ENCODE measurements around the gene LRRC74B. TPM values are rescaled to one million over a fixed set of nuclear protein-coding genes. Genes with fewer than 3 reads are reported as not detected.
"Not testable (repeated sequence)": the region's sequence is repeated elsewhere in the genome, so short reads cannot be mapped to it uniquely, and the experiment has no call there.

Gene LRRC74B
- total and polyA plus RNA-seq, 9 donors = 0.02 to 3.0 (median 0.31) TPM; not detected in 3

DNA sequence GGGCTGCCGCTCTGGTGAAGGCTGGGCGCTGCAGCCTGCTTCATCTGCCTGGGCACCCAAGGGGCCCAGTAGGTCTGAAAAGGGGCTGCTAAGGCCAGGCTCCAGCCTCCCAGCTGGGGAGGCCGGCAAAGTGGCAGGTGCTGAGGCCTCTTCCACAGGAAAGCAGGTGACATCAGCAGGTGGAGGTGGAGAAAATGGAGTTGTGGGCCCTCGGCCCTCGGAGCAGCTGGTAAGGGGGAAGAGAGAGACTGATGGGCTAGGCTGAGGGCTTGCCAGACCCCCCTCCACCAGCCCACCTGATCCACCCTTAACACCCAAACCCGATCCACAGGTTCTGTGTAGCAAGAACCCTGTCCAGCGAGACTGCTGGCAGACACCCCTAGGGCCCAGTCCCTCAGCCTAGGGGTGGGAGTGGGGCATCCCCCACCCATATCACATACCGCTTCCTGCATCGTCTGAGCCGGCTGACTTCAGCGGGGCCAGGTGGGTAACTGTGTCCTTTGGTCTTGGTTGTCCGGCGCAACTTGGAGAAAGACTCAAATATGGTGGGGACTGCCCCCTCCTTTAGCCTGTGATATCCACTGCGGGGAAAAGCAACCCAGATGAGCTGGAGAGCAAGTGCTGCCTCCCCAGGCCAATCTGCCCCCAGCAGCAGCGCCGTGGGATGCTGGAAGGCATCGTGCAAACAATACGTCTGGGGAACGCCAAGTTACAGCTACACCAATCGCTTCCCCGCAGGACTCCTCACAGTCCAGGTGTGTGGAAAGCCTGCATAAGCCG, 45.3 kb upstream of the LRRC74B start:
- Histone ChIP-seq H3K36me3 (no peaks in the 10 kb centered on the region), H3K27me3 (no peaks in the 10 kb centered on the region), H3K4me3 (peak overlapping the region; percentile 82), H3K4me1 (ENCODE audit: insufficient read depth) (peaks cover 10% of the 10 kb centered on the region), H3K27ac (peak overlapping the region; percentile 93 to 94), H3K9me3 (no peaks in the 10 kb centered on the region)
- TF ChIP-seq EP300 (IDR thresholded peaks at IDR 0.05) = no peak
- TF ChIP-seq, protein P1, sequence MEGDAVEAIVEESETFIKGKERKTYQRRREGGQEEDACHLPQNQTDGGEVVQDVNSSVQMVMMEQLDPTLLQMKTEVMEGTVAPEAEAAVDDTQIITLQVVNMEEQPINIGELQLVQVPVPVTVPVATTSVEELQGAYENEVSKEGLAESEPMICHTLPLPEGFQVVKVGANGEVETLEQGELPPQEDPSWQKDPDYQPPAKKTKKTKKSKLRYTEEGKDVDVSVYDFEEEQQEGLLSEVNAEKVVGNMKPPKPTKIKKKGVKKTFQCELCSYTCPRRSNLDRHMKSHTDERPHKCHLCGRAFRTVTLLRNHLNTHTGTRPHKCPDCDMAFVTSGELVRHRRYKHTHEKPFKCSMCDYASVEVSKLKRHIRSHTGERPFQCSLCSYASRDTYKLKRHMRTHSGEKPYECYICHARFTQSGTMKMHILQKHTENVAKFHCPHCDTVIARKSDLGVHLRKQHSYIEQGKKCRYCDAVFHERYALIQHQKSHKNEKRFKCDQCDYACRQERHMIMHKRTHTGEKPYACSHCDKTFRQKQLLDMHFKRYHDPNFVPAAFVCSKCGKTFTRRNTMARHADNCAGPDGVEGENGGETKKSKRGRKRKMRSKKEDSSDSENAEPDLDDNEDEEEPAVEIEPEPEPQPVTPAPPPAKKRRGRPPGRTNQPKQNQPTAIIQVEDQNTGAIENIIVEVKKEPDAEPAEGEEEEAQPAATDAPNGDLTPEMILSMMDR (IDR thresholded peaks at IDR 0.05) = no peak
- TF ChIP-seq POLR2A (IDR thresholded peaks at IDR 0.05) = no peak
- intact Hi-C loops (cut with DNase I) = no loop called here
- DNase-seq = no peak
- 28 to 37% (median 34%) methylated on average over 21 to 22 of the region's 22 CpGs for WGBS, 3 donors

DNA sequence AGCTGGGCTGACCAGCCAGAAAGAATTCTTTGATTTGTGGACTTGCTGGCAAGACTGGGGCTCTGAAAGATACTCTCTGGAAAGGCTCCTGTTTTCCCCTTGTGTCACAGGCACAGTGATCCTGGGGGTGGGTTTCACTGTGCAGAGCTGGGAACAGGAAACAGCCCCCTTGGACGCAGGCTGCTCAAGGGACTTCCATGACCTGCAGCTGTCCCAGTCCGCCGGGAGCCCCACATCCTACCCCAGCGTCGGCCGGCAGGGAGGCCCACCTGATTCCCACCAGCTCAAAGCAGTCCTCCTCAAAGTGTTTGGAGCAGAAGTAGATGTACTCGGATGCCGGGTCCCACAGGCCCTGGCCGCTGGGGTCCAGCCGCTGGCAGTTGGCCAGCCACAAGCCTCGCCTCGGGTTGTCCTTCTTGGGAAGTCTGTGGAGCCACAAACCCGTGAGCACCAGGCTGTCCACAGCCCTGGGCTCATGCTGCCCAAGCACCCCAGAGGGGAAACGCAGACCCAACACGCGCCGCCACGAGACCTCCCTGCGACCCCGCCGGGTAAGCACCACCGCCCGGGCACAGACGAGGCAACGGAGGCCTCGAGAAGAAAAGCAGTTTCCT, 44.7 kb upstream of the LRRC74B start:
- 0 to 2% (median 1%) methylated on average over 23 to 26 of the region's 26 CpGs for WGBS, 3 donors
- TF ChIP-seq, protein P1 (IDR thresholded peaks at IDR 0.05) = peak in 1 of 3 donors; percentile 11
- TF ChIP-seq POLR2A (IDR thresholded peaks at IDR 0.05) = no peak

GRCh38 chr22:21001601-21002325, 44.0 kb upstream of the LRRC74B start, which contains the start of gene THAP7:
Gene THAP7 (minus strand): TSS chr22:21002118. CDS start chr22:21001911, 207 bp downstream.
- intact Hi-C loops (cut with DNase I) = no loop called here
- TF ChIP-seq EP300 (IDR thresholded peaks at IDR 0.05) (no peak), POLR2A (IDR thresholded peaks at IDR 0.05) (peak; percentile 80)
- TF ChIP-seq, protein P1 (IDR thresholded peaks at IDR 0.05) = peak in 1 of 3 donors; percentile 5
- no peaks in the 10 kb centered on the region for H3K36me3 ChIP-seq
- no peaks in the 10 kb centered on the region for H3K27me3 ChIP-seq
- H3K9me3 ChIP-seq = no peaks in the 10 kb centered on the region
- peak; percentile 96 to 98 (median 97) for DNase-seq
- peaks cover 10% of the 10 kb centered on the region for H3K4me1 ChIP-seq (ENCODE audit: insufficient read depth)
- 0% methylated on average over 64 to 83 of the region's 83 CpGs for WGBS, 3 donors
- H3K27ac ChIP-seq = peak within 1 kb of the TSS; percentile 93 to 94
- H3K4me3 ChIP-seq = peak within 1 kb of the TSS; percentile 82

More for the DNA sequence above, 44.7 kb upstream of the LRRC74B start:
- Histone ChIP-seq H3K4me3 (peak overlapping the region; percentile 82), H3K27me3 (no peaks in the 10 kb centered on the region), H3K4me1 (ENCODE audit: insufficient read depth) (peaks cover 10% of the 10 kb centered on the region), H3K36me3 (no peaks in the 10 kb centered on the region), H3K9me3 (no peaks in the 10 kb centered on the region), H3K27ac (peak overlapping the region; percentile 93 to 94)
- DNase-seq = no peak
- intact Hi-C loops (cut with DNase I) = no loop called here

DNA sequence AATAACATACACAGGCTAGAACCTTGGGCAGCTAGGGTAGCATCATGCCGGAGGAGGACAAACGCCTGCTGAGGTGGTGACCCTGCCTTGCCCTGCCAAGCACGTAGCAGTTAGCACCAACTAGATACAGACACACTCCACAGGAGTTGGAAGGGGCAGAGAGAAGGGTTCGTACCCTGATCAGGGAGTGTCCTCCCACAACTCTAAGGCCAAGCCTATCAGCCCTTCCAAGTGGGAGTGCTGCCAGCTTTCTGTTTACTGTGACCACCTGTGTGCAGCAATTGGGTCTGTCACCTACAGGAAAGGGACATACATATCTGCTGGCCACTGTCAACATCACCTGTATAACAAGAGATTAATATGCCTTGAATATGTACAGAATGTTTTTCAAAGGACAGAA, 42.0 kb upstream of the LRRC74B start:
- no peaks in the 10 kb centered on the region for H3K27me3 ChIP-seq
- intact Hi-C loops (cut with DNase I) = no loop called here
- TF ChIP-seq POLR2A (IDR thresholded peaks at IDR 0.05) (no peak), EP300 (IDR thresholded peaks at IDR 0.05) (no peak)
- TF ChIP-seq, protein P1 (IDR thresholded peaks at IDR 0.05) = no peak
- no peak overlapping the region for H3K27ac ChIP-seq
- DNase-seq = no peak
- H3K4me1 ChIP-seq (ENCODE audit: insufficient read depth) = peaks cover 10% of the 10 kb centered on the region
- H3K36me3 ChIP-seq = no peaks in the 10 kb centered on the region
- no peaks in the 10 kb centered on the region for H3K9me3 ChIP-seq
- WGBS, 3 donors = 60 to 74% (median 61%) methylated on average over 4 of the region's 4 CpGs
- no peak overlapping the region for H3K4me3 ChIP-seq

DNA sequence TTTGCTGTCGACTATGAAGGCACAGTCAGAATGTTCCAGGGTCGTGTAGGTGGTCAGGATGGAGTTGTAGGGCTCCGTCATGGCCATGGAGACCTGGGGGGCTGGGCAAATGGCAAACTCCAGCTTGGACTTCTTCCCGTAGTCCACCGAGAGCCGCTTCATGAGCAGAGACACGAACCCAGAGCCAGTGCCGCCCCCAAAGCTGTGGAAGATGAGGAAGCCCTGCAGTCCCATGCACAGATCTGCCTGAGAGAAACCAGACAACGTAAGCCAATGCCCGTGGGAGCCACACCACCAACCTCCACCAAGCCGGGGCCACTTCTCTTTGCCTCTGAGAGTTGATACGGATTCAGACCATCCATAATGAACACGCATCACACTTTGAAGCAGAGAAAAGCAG, 36.5 kb upstream of the LRRC74B start:
- DNase-seq; intact Hi-C loops (cut with DNase I); H3K27me3 ChIP-seq; H3K36me3 ChIP-seq; H3K4me1 ChIP-seq (ENCODE audit: insufficient read depth); H3K4me3 ChIP-seq; H3K9me3 ChIP-seq; H3K27ac ChIP-seq: not testable (repeated sequence)
- 87 to 91% (median 89%) methylated on average over 13 of the region's 13 CpGs for WGBS, 3 donors
